GM19099 (cell line): Measurements from ENCODE around the gene MYO7B.

Source experiments
- POLR2A ChIP-seq: IDR thresholded peaks from 3 replicates; pipeline ENCODE4 v1.6.1; 2011; ENCODE audit warnings: low read depth; ENCODE audit not compliant: insufficient read length; ENCODE audit errors: extremely low read depth

The MYO7B gene

GRCh38 chr2:127634626-127635379 lies 99.3 kb downstream of the MYO7B start:
- TF ChIP-seq POLR2A = no peak

- TF ChIP-seq POLR2A = no peak
Measured at GRCh38 chr2:127635380-127636237, 100.1 kb downstream of the MYO7B start.

- TF ChIP-seq POLR2A = no peak
Measured at GRCh38 chr2:127636248-127637235, 101.1 kb downstream of the MYO7B start.

- TF ChIP-seq POLR2A = no peak
Measured at GRCh38 chr2:127637236-127637630, 101.8 kb downstream of the MYO7B start.

- TF ChIP-seq POLR2A = no peak
Measured at GRCh38 chr2:127637725-127638252, 102.3 kb downstream of the MYO7B start.

- no peak for TF ChIP-seq POLR2A
Measured at GRCh38 chr2:127638361-127639110, 103.1 kb downstream of the MYO7B start.

- no peak for TF ChIP-seq POLR2A
Measured at GRCh38 chr2:127639111-127639474, 103.6 kb downstream of the MYO7B start.

GRCh38 chr2:127640082-127641072 lies 104.9 kb downstream of the MYO7B start:
- TF ChIP-seq POLR2A = no peak

GRCh38 chr2:127641133-127641532 lies 105.7 kb downstream of the MYO7B start:
- TF ChIP-seq POLR2A = no peak

GRCh38 chr2:127641846-127642507 lies 106.5 kb downstream of the MYO7B start:
- TF ChIP-seq POLR2A = no peak

- no peak for TF ChIP-seq POLR2A
Measured at GRCh38 chr2:127642706-127643438, 107.4 kb downstream of the MYO7B start.

- TF ChIP-seq POLR2A = no peak
Measured at GRCh38 chr2:127643439-127644065, 108.1 kb downstream of the MYO7B start.
